Kasumi-1 (cell line): ENCODE data around the gene LMBRD1.
"Not testable (repeated sequence)": the region's sequence is repeated elsewhere in the genome, so short reads cannot be mapped to it uniquely, and the experiment has no call there.

Experiments used
- DNase-seq, 2 experiments: peaks; one replicate each; lab custom pipeline; 2025; lab: John Stamatoyannopoulos, UW

The LMBRD1 gene

DNA sequence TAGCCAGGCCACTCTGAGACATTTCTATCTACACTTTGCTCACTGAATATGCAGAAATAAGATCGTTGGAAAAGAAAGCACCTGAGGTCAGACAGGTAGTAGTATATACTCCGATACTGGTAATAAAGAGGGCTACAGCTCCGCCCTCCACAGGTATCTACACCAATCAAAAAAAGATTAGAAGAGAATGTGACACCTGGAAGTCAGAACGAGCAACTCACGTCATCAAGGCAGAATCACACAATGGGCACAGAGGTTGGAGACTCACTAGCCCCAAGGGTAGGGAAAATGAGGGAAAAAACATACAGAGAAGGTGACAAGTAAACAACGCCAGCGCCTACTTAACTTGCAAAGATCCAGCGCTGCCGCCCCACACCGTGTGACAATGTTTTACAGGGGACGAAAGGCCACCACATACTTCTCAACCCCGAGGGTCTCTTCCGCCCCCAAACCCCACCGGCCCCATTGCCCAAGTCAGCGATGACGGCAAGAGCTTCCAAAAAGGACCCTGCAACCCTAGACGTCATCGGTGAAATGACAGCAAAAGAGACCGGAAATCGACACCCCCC lies 653 bp downstream of the LMBRD1 start:
- peak; percentile 18 to 43 for DNase-seq

DNA sequence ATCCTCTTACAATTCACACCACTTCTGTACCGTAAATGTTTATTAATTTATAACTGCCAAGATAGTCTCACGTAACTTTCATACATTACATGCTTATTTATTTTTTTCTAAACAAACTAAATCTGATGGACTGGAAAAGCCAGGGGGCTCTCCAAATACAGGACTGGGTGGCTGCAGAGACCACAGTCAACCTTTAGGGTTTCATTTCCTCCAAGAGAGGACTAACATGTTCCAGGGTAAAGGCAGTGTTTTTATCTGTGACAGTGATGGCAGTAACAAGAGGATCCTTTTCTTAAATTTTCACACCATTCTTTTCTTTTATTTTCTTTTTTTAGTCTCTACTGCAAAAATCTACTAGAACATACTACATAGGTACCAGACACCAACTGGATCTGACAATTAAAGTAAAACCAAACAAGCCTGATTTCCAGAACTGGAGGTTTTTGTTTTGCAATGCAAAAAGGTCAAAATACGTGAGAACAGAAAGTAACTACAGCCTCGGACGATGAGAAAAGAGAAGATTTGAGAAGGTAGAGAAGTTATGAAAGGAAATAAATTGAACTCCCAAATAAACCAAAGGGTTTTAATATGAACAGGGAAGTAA lies 1.2 kb downstream of the LMBRD1 start:
- DNase-seq, result peak; percentile 6 to 36

GRCh38 chr6:69792292-69792691 lies 4.5 kb downstream of the LMBRD1 start:
- no peak for DNase-seq

- DNase-seq, result no peak
Measured at GRCh38 chr6:69791065-69791471, 5.7 kb downstream of the LMBRD1 start.

DNA sequence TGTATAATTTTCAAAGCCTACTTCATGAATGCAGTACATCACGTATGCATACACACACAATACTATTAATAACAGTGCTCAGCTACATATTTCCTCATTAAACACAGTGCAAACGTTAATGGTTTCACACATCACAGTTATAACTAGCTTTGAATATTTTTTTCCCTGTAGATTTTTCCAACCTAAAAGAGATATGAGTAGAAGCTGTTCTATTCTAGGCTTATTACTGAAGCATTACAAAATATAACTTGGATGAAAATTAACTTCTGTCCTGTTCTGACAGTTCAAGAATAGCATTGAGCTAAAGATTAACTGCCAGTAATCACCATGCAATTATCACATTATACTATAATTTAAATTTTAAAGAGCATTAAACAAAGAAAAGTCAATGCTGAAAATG lies 6.2 kb downstream of the LMBRD1 start:
- DNase-seq, result no peak

DNA sequence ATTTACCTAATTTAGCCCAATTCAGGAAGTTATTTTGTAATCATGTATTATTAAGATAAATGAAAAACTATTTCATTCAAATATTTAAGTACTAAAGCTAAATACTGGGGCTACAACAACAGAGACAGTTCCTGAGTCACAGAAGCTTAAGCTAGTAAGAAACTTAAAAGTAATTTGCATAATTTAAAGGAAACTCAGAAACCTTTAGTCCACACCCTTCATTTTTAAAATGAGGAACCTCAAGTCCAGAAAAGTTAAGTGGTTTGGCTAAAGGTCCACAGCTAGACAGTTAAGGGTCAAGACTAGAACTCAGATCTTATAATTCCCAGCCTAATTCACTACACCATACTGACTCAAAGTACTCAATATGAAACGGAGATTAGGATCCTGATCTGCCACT lies 7.2 kb downstream of the LMBRD1 start:
- no peak for DNase-seq

DNA sequence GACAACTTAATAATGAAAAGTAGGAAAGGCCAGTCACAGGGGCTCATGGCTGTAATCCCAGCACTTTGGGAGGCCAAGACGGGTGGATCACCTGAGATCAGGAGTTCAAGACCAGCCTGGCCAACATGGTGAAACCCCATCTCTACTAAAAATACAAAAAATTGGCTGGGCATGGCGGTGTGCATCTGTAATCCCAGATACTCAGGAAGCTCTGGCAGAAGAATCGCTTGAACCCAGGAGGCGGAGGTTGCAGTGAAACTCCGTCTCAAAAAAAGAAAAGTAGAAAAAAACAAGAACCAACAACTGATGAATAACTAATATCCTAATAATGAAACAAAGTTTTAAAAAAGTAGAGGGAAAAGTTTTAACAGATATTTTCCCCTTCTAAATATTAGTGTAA lies 9.4 kb downstream of the LMBRD1 start:
- DNase-seq, result not testable (repeated sequence)

GRCh38 chr6:69785697-69786096 lies 11.1 kb downstream of the LMBRD1 start:
- DNase-seq, result no peak

DNA sequence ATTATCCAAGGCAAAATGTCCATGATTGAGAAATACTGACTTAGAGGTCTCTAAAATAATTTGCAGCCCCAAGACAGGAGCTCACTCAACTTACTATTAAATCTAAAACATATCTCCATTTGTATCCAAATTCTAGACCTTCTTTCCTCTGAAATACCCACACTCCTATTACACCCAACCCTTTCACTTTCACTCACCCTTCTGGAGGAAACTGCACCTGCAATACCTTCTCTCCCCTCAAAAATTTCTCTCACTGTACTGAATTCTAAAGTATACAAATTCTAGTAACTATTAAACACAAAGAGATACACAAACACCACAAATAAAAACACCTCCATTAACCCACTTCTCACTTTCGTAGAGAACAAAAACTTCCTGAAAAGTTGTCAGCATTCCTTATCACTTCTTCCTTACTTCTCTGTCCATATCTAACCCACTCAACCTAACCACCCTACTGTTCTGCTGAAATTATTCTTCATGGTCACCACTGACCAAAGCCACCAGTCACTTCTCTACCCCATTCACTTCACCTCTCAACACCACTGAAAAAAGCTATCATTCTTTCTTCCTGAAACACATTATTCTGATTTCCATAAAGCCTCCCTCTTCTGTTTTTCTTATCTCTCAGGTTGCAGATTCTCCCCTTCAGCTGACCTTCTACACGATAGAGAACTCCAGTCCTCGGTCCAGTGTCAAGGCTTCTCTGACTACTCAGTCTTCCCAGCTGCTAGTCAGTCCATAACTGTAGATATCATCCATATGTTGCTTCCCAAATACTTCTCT lies 12.0 kb downstream of the LMBRD1 start:
- DNase-seq, result no peak

DNA sequence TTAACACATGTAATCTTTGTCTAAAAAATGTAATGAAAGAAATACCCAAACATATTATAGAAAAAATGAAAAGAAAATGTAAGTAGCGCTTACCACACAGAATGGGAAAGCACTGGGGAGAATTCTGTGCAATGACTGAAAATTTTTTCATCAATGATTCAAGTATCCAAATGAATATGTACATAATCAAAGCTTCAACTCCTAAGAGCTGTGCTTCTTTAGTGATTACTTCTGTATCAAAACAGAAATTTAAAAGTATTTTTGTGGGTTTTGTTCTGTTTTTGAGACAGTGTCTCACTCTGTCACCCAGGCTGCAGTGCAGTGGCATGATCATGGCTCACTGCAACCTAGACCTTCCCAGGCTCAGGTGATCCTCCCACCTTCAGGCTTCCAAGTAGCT lies 13.7 kb downstream of the LMBRD1 start:
- DNase-seq, result no peak

GRCh38 chr6:69780585-69781178 lies 16.1 kb downstream of the LMBRD1 start:
- DNase-seq, result no peak

DNA sequence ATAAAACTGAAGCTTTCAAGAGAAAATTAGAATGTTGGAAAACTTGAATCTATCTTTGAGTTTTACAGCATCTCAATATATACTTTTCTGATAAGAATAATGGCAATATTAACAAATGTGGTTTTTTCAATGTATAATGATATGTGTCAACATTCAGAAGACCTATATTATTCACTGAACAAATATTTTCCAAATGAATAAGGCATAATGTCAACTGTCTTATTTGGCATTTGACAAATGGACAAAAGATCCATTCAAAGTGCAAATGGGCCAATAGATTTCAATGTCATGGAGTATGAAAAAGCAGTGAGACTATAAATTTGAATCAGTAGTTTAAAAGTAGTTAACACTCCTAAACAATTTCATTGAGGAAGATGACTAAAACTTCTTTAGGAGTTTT lies 20.9 kb downstream of the LMBRD1 start:
- no peak for DNase-seq

DNA sequence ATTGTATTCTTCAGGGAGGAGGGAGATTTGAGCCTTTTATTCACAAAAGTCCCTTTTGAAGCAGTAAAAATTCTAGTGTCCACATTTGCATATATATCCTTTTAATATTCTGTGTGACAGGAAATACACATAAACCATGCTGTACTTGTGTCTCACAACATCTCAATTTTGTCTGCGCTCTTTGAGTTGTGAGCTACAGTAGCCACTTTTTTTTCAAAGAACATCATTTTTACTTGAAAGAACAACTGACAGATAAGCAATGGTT lies 21.3 kb downstream of the LMBRD1 start:
- no peak for DNase-seq

- no peak for DNase-seq
Measured at GRCh38 chr6:69774740-69775584, 21.8 kb downstream of the LMBRD1 start.

DNA sequence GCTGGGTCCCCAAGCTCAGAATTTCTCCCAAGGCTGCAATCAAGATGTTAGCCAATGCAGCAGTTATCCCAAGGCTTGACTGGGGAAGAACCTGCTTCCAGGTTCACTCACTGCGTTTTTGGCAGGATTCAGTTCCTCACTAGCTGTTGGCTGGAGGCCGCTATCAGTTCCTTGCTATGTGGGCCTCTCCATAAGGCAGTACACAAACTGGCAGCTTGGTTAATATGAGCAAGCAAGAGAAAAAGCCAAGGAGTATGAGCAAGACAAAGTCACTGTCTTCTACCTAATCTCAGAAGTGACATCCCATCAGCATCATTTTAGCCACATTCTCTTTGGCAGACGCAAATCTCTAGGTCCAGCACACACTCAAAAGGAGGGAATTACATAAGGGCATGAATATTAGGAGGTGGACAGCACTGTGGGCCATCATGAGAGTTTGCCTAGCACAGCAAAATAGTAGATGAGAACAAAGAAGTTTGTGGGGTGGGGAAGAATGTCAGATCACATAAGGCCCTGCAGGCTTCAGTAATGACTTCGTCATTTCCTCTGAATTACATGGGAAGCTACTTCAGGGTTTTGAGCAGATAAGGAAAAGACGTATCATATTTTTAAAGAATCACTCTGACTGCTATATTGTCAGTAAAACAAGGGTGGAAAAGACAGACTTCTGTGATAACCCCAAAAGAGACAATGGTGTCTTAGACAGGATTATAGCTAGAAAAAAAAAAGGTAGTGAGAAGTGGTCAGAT lies 25.5 kb downstream of the LMBRD1 start:
- no peak for DNase-seq

DNA sequence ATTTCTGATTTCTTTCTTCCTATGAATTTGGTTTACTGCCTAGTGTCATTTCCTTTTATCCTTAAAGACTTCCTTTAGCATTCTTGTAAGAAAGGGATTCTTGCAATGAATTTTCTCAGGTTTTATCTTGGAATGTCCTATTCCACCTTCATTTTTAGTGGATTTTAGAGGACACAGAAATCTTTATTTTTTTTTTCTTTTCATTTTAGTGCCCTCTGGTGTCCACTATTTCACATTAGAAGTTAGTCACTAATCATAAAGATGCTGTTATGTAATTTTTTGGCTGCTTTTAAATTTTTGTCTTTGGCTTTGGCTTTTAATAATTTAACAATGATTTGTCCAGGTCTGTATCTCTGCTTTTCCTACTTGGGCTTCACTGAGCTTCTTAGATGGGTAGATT lies 28.1 kb downstream of the LMBRD1 start:
- DNase-seq, result peak in 1 of 2 experiments; percentile 8

DNA sequence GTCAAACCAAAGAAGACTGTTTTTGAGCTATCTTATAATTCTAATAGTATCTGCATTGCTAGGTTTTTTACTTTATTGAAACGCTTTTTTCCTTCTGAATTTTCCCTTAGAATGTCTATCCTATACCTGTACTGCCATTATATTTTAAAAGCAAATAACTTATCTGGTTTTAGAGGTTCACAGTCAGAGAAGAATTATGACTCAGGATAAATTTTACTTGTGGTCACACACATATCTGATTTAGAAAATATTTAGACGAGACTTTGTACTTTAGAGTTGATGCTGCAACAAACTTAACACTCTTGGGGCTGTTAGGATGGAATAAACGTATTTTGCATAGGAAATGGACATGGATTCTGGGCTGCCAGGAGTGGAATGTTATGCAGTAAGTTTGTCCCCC lies 33.0 kb downstream of the LMBRD1 start:
- DNase-seq, result no peak

DNA sequence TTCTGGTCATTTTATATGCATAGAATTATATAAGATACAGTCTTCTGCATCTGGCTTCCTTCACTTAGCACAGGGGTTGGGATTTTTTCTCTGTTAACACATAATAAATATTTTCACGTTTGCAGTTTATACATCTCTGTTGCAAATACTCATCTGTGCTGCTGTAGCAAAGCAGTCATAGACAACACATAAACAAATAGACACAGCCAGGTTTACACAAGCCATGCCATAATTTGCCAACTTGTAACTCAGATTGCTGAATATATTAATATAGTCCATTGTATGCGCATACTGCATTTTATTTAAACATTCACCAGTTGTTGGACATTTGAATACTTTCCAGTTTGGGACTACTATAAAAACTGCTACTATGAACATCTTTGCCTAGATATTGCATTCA lies 35.0 kb downstream of the LMBRD1 start:
- no peak for DNase-seq

- no peak for DNase-seq
Measured at GRCh38 chr6:69758214-69758613, 38.6 kb downstream of the LMBRD1 start.

GRCh38 chr6:69756907-69757306 lies 39.9 kb downstream of the LMBRD1 start:
- DNase-seq, result no peak

- DNase-seq, result no peak
Measured at GRCh38 chr6:69756366-69756765, 40.4 kb downstream of the LMBRD1 start.

DNA sequence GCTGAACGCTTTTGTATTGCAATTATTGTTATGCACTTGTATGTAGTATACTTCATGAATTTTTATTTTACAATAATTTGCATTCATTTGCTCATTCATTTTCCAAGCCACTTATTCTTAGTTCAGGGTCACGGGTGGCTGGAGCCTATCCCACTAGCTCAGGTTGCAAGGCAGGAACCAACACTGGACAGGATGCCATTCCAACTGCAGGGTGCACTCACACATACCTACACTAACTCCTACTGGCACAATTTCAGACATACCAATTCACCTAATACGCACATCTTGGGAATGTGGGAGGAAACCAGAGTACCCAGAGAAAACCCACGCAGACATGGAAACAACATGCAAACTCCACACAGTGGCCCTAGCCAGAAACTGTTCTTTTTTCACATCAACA lies 61.8 kb downstream of the LMBRD1 start:
- DNase-seq, result no peak
